HepG2 (cell line): ENCODE results near the gene PXDC1. TPM values are rescaled to one million over a fixed set of nuclear protein-coding genes. Genes with fewer than 3 reads are reported as not detected.
A peak's percentile ranks its signal among the peaks of the same experiment; 100 is the strongest.

Experiments
- ARHGAP35 ChIP-seq: sonication (generic); formaldehyde crosslinking; IDR thresholded peaks from 2 replicates; pipeline ENCODE4 v1.9.0; 2022; ENCODE audit warnings: mild to moderate bottlenecking, inconsistent platforms, moderate library complexity, missing genetic modification reagents, borderline replicate concordance
- BHLHE40 ChIP-seq: IDR thresholded peaks from 2 replicates; pipeline ENCODE4 v1.6.1; 2011; ENCODE audit warnings: low read length, improper control_type of control experiment
- HCFC1 ChIP-seq: fragments of 150-350 bp; IDR thresholded peaks from 2 replicates; pipeline ENCODE4 v1.6.1; 2014; ENCODE audit warnings: low read depth, low read length
- MAFF ChIP-seq: IDR thresholded peaks from 2 replicates; pipeline ENCODE4 v1.6.1; 2011; ENCODE audit warnings: low read depth, low read length, improper control_type of control experiment
- NFIC ChIP-seq: IDR thresholded peaks from 2 replicates; pipeline ENCODE4 v1.6.1; 2012; ENCODE audit warnings: mild to moderate bottlenecking, low read length, inconsistent platforms
- NKX3-1 ChIP-seq: sonication (generic); formaldehyde crosslinking; IDR thresholded peaks from 2 replicates; pipeline ENCODE4 v1.5.0; 2020; ENCODE audit warnings: missing genetic modification reagents
- NR2F2 ChIP-seq: IDR thresholded peaks from 2 replicates; pipeline ENCODE4 v1.6.1; 2012; ENCODE audit warnings: low read depth, inconsistent platforms, borderline replicate concordance
- PHF21A ChIP-seq: sonication (generic); formaldehyde crosslinking; IDR thresholded peaks from 2 replicates; pipeline ENCODE4 v1.5.0; 2020; ENCODE audit warnings: mild to moderate bottlenecking, missing genetic modification reagents
- PHF5A ChIP-seq: IDR thresholded peaks from one replicate; pipeline ENCODE4 v1.6.1; 2018; ENCODE audit warnings: low read depth, missing genetic modification reagents; ENCODE audit not compliant: unreplicated experiment
- SOX6 ChIP-seq, 2 experiments: fragments of 450-650 bp in 1 of 2; sonication (generic) in 1 of 2; formaldehyde crosslinking in 1 of 2; IDR thresholded peaks; 2 replicates each; pipeline versions ENCODE4 v1.4.0 to v1.6.1; 2017 to 2020; ENCODE audit warnings: antibody characterized with exemption in 1 of 2, mild to moderate bottlenecking in 1 of 2, missing genetic modification reagents in 1 of 2
- ZBTB20 ChIP-seq: sonication (generic); formaldehyde crosslinking; IDR thresholded peaks from 2 replicates; pipeline ENCODE4 v1.8.1; 2023; ENCODE audit warnings: missing genetic modification reagents, low read depth, mild to moderate bottlenecking, borderline replicate concordance
- ZNF275 ChIP-seq: sonication (generic); formaldehyde crosslinking; IDR thresholded peaks from 2 replicates; pipeline ENCODE4 v1.8.0; 2022; ENCODE audit warnings: missing genetic modification reagents, mild to moderate bottlenecking, inconsistent platforms, borderline replicate concordance
- ZNF34 ChIP-seq: sonication (generic); formaldehyde crosslinking; IDR thresholded peaks from 2 replicates; pipeline ENCODE4 v1.4.0; 2020; ENCODE audit warnings: mild to moderate bottlenecking, missing genetic modification reagents, borderline replicate concordance
- ZNF562 ChIP-seq: sonication (generic); formaldehyde crosslinking; IDR thresholded peaks from 2 replicates; pipeline ENCODE4 v1.8.0; 2022; ENCODE audit warnings: missing genetic modification reagents, borderline replicate concordance
- ZNF576 ChIP-seq: sonication (generic); formaldehyde crosslinking; IDR thresholded peaks from 2 replicates; pipeline ENCODE4 v1.4.0; 2020; ENCODE audit warnings: mild to moderate bottlenecking, missing genetic modification reagents
- ZNF7 ChIP-seq: IDR thresholded peaks from 2 replicates; pipeline ENCODE4 v1.6.1; 2016; ENCODE audit warnings: missing biosample characterization, missing genetic modification reagents
- ZNF768 ChIP-seq: sonication (generic); formaldehyde crosslinking; IDR thresholded peaks from 2 replicates; pipeline ENCODE4 v1.4.0; 2020; ENCODE audit warnings: missing genetic modification reagents
- ZNF883 ChIP-seq: sonication (generic); formaldehyde crosslinking; IDR thresholded peaks from 2 replicates; pipeline ENCODE4 v1.5.1; 2020; ENCODE audit warnings: mild to moderate bottlenecking, missing genetic modification reagents; ENCODE audit errors: not compliant biosample characterization
- polyA plus RNA-seq, 8 experiments: library from polyadenylated mRNA; depleted of rRNA in 3 of 8; stranded (reverse) in 7 of 8; unstranded in 1 of 8; fragments of >200 nt; fragmentation: Illumina TruSeq in 4 of 8; extraction: Trizol in 4 of 8; gene quantifications; 2 replicates each; pipeline versions ENCODE4 v1.2.1 to v1.2.3, GENCODE V29; 2011 to 2016; ENCODE audit warnings: low read depth in 4 of 8, missing spikeins in 1 of 8, mixed read lengths in 1 of 8; ENCODE audit not compliant: insufficient read depth in 1 of 8
- total RNA-seq, 5 experiments: library from RNA; depleted of rRNA; stranded (reverse); fragments of >200 nt; fragmentation: Illumina TruSeq; extraction: Trizol; gene quantifications; 2 replicates each; pipeline ENCODE4 v1.2.3, GENCODE V29; 2016; ENCODE audit warnings: low read depth in 1 of 5
- TF ChIP-seq, protein P1 (sequence below), 2 experiments: sonication (generic) in 1 of 2; formaldehyde crosslinking in 1 of 2; IDR thresholded peaks; 2 replicates each; pipeline versions ENCODE4 v1.5.1 to v1.6.1; 2011 to 2020; ENCODE audit warnings: borderline replicate concordance in 1 of 2, low read depth in 1 of 2, low read length in 1 of 2, mild to moderate bottlenecking in 1 of 2, missing genetic modification reagents in 1 of 2, moderate library complexity in 1 of 2
- TF ChIP-seq, protein P2 (sequence below): sonication (generic); formaldehyde crosslinking; IDR thresholded peaks from 2 replicates; pipeline ENCODE4 v1.8.1; 2023; ENCODE audit warnings: mild to moderate bottlenecking, missing genetic modification reagents
- TF ChIP-seq, protein P3 (sequence below): sonication (generic); formaldehyde crosslinking; IDR thresholded peaks from 2 replicates; pipeline ENCODE4 v1.4.0; 2020; ENCODE audit warnings: missing genetic modification reagents

PXDC1 gene
- total and polyA plus RNA-seq, 2 of the 13 experiments (the other 11 are each of a cell fraction or from before 2014, with no cell fraction given) = 32.4 to 34.7 TPM

- TF ChIP-seq, protein P1, sequence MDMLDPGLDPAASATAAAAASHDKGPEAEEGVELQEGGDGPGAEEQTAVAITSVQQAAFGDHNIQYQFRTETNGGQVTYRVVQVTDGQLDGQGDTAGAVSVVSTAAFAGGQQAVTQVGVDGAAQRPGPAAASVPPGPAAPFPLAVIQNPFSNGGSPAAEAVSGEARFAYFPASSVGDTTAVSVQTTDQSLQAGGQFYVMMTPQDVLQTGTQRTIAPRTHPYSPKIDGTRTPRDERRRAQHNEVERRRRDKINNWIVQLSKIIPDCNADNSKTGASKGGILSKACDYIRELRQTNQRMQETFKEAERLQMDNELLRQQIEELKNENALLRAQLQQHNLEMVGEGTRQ (IDR thresholded peaks at IDR 0.05; ENCODE audit: low read depth, low read length) = no peak
- TF ChIP-seq, protein P1 (CRISPR knock-in tag; IDR thresholded peaks at IDR 0.05; ENCODE audit: borderline replicate concordance) = no peak
- TF ChIP-seq SOX6 (IDR thresholded peaks at IDR 0.05) (no peak), SOX6 (CRISPR knock-in tag; IDR thresholded peaks at IDR 0.05) (peak; percentile 60; the same call in 1 of the 2 replicates), ZNF7 (CRISPR knock-in tag) (no peak), ZNF275 (CRISPR knock-in tag) (0 out of 2 replicates have a peak, but pooled peaks have one; percentile 41), NR2F2 (peak; percentile 51; the same call in 1 of the 2 replicates), NKX3-1 (CRISPR knock-in tag) (no peak), ZBTB20 (CRISPR knock-in tag) (no peak), ARHGAP35 (CRISPR knock-in tag) (no peak), PHF21A (CRISPR knock-in tag) (0 out of 2 replicates have a peak, but pooled peaks have one; percentile 28), ZNF883 (CRISPR knock-in tag) (peak; percentile 29), ZNF768 (CRISPR knock-in tag) (peak; percentile 35; the same call in 1 of the 2 replicates), MAFF (no peak; the same call in 1 of the 2 replicates), BHLHE40 (no peak), ZNF562 (CRISPR knock-in tag) (no peak), NFIC (no peak), ZNF34 (CRISPR knock-in tag) (0 out of 2 replicates have a peak, but pooled peaks have one; percentile 33), PHF5A (CRISPR knock-in tag) (peak; percentile 27), ZNF576 (no peak), HCFC1 (peak; percentile 42)
- TF ChIP-seq, protein P2, sequence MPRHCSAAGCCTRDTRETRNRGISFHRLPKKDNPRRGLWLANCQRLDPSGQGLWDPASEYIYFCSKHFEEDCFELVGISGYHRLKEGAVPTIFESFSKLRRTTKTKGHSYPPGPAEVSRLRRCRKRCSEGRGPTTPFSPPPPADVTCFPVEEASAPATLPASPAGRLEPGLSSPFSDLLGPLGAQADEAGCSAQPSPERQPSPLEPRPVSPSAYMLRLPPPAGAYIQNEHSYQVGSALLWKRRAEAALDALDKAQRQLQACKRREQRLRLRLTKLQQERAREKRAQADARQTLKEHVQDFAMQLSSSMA (CRISPR knock-in tag) = no peak
- TF ChIP-seq, protein P3, sequence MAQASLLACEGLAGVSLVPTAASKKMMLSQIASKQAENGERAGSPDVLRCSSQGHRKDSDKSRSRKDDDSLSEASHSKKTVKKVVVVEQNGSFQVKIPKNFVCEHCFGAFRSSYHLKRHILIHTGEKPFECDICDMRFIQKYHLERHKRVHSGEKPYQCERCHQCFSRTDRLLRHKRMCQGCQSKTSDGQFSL (CRISPR knock-in tag) = 0 out of 2 replicates have a peak, but pooled peaks have one; percentile 34
These were observed 3.1 kb downstream of the PXDC1 start (continued) for GRCh38 chr6:3748208-3749066.
